ENCODE results near the gene OR10D3.

GRCh38 chr11:124176925-124177715 is 6.0 kb upstream of the OR10D3 start:
- no peak for TF ChIP-seq TAF1 (IDR thresholded peaks at IDR 0.05; ENCODE audit: low read depth)
- TF ChIP-seq EP300 (IDR thresholded peaks at IDR 0.05; ENCODE audit: borderline replicate concordance) = no peak
- TF ChIP-seq FOXM1 (IDR thresholded peaks at IDR 0.05; ENCODE audit: borderline replicate concordance, low read depth) = no peak
- TF ChIP-seq TEAD4 (IDR thresholded peaks at IDR 0.05) = no peak
- no peak for TF ChIP-seq YY1 (IDR thresholded peaks at IDR 0.05; ENCODE audit: low read depth)
- no peak for TF ChIP-seq NFIC (IDR thresholded peaks at IDR 0.05)
- no peak for TF ChIP-seq MAX (IDR thresholded peaks at IDR 0.05)
- TF ChIP-seq CREB1 (IDR thresholded peaks at IDR 0.05; ENCODE audit: low read depth) = no peak
- no peak for TF ChIP-seq RAD21 (IDR thresholded peaks at IDR 0.05; ENCODE audit: low read depth)
- no peak for TF ChIP-seq ZBTB7A (IDR thresholded peaks at IDR 0.05; ENCODE audit: low read depth)
- TF ChIP-seq TCF12 (IDR thresholded peaks at IDR 0.05; ENCODE audit: low read depth) = no peak
- TF ChIP-seq EGR1 (IDR thresholded peaks at IDR 0.05) = no peak
- TF ChIP-seq, protein P1, sequence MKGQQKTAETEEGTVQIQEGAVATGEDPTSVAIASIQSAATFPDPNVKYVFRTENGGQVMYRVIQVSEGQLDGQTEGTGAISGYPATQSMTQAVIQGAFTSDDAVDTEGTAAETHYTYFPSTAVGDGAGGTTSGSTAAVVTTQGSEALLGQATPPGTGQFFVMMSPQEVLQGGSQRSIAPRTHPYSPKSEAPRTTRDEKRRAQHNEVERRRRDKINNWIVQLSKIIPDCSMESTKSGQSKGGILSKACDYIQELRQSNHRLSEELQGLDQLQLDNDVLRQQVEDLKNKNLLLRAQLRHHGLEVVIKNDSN (IDR thresholded peaks at IDR 0.05) = no peak
- TF ChIP-seq, protein P2, sequence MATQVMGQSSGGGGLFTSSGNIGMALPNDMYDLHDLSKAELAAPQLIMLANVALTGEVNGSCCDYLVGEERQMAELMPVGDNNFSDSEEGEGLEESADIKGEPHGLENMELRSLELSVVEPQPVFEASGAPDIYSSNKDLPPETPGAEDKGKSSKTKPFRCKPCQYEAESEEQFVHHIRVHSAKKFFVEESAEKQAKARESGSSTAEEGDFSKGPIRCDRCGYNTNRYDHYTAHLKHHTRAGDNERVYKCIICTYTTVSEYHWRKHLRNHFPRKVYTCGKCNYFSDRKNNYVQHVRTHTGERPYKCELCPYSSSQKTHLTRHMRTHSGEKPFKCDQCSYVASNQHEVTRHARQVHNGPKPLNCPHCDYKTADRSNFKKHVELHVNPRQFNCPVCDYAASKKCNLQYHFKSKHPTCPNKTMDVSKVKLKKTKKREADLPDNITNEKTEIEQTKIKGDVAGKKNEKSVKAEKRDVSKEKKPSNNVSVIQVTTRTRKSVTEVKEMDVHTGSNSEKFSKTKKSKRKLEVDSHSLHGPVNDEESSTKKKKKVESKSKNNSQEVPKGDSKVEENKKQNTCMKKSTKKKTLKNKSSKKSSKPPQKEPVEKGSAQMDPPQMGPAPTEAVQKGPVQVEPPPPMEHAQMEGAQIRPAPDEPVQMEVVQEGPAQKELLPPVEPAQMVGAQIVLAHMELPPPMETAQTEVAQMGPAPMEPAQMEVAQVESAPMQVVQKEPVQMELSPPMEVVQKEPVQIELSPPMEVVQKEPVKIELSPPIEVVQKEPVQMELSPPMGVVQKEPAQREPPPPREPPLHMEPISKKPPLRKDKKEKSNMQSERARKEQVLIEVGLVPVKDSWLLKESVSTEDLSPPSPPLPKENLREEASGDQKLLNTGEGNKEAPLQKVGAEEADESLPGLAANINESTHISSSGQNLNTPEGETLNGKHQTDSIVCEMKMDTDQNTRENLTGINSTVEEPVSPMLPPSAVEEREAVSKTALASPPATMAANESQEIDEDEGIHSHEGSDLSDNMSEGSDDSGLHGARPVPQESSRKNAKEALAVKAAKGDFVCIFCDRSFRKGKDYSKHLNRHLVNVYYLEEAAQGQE (IDR thresholded peaks at IDR 0.05; ENCODE audit: low read depth) = no peak

Data from Ishikawa (cell line).